ENCODE measurements around the gene RPS6KA2.

DNA sequence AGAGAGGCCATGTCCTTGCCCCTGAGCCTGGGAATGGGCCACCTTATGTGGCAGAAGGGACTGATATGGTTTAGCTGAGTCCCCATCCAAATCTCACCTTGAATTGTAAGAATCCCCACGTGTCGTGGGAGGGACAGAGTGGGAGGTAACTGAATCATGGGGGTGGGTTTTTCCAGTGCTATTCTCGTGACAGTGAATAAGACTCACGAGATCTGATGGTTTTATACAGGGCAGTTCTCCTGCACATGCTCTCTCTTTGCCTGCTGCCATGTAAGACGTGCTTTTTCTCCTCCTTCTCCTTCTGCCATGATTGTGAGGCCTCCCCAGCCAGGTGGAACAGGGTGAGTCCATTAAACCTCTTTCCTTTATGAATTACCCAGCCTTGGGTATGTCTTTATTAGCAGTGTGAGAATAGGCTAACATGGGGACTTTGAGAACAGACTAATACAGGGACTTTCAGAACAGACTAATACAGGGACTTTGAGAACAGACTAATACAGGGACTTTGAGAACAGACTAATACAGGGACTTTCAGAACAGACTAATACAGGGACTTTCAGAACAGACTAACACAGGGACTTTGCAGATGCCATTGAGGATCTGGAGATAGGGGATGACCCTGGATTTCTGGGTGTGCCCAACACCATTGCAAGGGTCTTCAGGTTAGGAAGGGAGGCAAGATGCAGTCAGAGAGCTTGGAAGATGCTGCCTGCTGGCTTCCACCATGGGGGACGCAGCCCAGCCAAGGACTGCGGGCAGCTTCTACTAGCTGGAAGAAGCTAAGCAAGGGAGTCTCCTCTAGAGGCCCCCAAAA lies 127.5 kb downstream of the RPS6KA2 start:
- TF ChIP-seq, protein P1, sequence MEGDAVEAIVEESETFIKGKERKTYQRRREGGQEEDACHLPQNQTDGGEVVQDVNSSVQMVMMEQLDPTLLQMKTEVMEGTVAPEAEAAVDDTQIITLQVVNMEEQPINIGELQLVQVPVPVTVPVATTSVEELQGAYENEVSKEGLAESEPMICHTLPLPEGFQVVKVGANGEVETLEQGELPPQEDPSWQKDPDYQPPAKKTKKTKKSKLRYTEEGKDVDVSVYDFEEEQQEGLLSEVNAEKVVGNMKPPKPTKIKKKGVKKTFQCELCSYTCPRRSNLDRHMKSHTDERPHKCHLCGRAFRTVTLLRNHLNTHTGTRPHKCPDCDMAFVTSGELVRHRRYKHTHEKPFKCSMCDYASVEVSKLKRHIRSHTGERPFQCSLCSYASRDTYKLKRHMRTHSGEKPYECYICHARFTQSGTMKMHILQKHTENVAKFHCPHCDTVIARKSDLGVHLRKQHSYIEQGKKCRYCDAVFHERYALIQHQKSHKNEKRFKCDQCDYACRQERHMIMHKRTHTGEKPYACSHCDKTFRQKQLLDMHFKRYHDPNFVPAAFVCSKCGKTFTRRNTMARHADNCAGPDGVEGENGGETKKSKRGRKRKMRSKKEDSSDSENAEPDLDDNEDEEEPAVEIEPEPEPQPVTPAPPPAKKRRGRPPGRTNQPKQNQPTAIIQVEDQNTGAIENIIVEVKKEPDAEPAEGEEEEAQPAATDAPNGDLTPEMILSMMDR (IDR thresholded peaks at IDR 0.05; ENCODE audit: borderline replicate concordance, extremely low read depth, low read length, poor library complexity, severe bottlenecking): no peak
- TF ChIP-seq EZH2 (IDR thresholded peaks at IDR 0.05; ENCODE audit: borderline replicate concordance, low read depth, low read length, severe bottlenecking): no peak
